ENCODE data around the gene ZNF17.
"Not testable (repeated sequence)": the region's sequence is repeated elsewhere in the genome, so short reads cannot be mapped to it uniquely, and the experiment has no call there.

The ZNF17 gene

GRCh38 chr19:57410877-57411671 is at the start of gene ZNF17:
TSS of gene ZNF17 (plus strand) at chr19:57411161. CDS start at chr19:57413616, 2,455 bp downstream.
- DNase-seq = peak; percentile 86

DNA sequence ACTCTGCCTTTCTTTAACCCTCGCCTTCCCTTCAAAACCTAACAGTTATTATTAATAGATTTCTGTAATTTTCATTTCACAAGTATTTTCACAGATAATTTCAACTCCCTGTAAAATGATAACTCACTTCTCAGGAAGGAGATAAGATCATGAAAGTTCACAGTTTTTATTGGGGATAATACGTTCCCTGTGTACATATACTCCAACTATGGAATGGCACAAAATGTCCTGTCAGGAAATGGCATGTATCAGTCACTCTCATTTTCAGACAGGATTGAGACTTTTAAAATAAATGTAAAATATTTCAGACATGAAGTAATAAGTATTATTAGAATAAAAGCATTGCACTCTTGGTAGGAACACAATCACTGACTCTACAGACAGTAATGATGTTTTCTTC is 48.5 kb upstream of the ZNF17 start:
- DNase-seq = no peak

- DNase-seq = peak; percentile 97
These were observed 47.8 kb upstream of the ZNF17 start, which contains the start of the genes TRAPPC2B and ZNF547 for GRCh38 chr19:57362997-57363687. TSS of gene TRAPPC2B (plus strand) at chr19:57363551. CDS start at chr19:57364834, 1,283 bp downstream. TSS of gene ZNF547 (plus strand) at chr19:57363551. CDS start at chr19:57368556, 5,005 bp downstream.

DNA sequence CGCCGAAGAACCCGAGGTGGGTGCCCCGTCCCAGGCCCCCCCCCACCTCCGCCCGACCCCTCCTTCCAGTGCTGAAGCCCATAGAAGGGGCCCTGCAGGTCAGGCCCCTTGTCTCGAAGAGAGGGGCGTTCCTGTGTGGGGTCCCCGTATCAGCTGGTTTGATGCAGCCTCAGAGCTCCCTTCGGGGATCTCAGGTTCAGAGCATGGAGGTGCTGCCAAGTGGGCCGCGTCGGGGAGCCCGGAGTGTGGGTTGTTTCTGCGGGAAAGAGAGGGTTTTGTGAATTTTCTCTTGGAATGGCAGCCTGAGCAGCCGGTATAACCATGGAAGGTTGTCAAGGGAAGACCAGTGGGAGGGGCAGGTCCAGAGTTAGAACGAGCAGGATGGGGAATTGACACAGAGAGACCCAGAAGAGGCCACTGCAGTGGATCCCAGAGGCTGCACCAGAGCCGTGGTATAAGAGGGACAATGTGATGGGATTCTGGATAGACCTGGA is 47.2 kb upstream of the ZNF17 start:
- DNase-seq = no peak

GRCh38 chr19:57366776-57367175 is 44.2 kb upstream of the ZNF17 start:
- no peak for DNase-seq

DNA sequence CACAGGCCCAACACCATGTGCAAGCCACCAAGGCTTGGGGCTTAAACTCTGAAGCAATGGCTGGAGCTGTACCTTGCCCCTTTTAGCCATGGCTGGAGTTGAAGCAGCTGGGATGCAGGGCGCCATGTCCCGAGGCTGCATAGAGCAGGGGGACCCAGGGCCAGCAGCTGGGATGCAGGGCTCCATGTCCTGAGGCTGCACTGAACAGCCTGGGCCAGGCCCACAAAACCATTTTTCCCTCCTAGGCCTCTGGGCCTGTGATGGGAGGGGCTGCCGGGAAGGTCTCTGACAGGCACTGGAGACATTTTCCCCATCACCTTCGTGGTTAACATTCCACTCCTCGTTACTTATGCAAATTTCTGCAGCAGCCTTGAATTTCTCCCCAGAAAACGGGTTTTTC is 36.8 kb upstream of the ZNF17 start:
- DNase-seq = no peak

DNA sequence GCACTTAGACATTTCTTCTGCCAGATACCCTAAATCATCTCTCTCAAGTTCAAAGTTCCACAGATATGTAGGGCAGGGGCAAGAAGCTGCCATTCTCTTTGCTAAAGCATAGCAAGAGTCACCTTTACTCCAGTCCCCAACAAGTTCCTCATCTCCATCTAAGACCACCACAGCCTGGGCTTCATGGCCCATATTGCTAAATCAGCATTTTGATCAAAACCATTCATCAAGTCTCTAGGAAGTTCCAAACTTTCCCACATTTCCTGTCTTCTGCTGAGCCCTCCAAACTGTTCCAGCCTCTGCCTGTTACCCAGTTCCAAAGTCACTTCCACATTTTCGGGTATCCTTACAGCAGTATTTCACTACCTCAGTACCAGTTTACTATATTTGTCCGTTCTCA is 36.3 kb upstream of the ZNF17 start:
- not testable (repeated sequence) for DNase-seq

- no peak for DNase-seq
These were observed 34.8 kb upstream of the ZNF17 start for GRCh38 chr19:57376151-57376550.

GRCh38 chr19:57377498-57378146 is 33.3 kb upstream of the ZNF17 start:
- DNase-seq = no peak

- DNase-seq = no peak
These were observed 30.0 kb upstream of the ZNF17 start for GRCh38 chr19:57380923-57381322.

GRCh38 chr19:57382806-57383488 is 28.0 kb upstream of the ZNF17 start:
- DNase-seq = no peak

- no peak for DNase-seq
These were observed 21.7 kb upstream of the ZNF17 start for GRCh38 chr19:57389194-57389729.

GRCh38 chr19:57389730-57390598 is 21.0 kb upstream of the ZNF17 start, which contains the start of gene ZNF548:
TSS of gene ZNF548 (plus strand) at chr19:57389854. CDS start at chr19:57390100, 246 bp downstream.
- peak; percentile 94 for DNase-seq

- DNase-seq = no peak
These were observed 15.3 kb upstream of the ZNF17 start for GRCh38 chr19:57395710-57396109.

- DNase-seq = no peak
These were observed 12.1 kb upstream of the ZNF17 start for GRCh38 chr19:57398868-57399267.

DNA sequence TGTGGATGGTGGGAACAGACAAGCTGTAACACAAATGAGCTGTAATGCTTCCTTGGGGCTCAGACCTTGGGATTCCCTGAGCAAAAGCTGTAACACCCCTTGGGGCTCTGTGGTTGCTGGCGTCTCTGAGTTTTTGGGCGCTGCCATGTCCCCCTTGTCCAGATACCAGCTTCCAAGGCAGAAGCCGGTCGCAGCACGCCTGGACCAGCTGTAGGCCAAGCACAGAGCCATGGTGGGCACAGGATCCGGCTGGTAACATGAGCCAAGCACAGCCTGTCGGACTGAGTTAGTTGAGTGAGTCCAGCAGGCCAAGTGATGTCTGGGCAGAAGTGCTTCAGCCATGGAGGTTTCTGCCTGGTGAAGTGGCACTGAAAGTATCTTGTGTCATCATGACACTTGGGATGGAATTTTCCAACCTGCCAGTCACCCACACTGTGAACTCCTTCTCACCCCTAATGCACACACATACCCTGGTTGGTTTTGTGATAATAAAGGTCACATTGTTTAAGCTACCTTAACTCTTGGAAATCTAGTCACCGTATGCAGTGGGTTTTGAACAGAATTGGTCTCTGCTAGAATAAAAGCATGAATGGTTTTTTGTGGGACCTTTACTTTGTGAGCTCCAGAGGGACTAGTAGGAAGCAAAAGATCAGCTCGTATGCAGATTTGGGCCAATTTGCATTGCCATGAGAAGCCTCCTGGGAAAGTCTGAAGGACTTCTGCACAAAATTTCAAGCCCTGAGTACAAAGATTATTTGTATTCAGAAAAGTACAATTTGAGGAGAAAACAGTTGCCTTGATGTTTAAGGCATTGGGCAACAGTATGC is 7.0 kb upstream of the ZNF17 start:
- DNase-seq = no peak

DNA sequence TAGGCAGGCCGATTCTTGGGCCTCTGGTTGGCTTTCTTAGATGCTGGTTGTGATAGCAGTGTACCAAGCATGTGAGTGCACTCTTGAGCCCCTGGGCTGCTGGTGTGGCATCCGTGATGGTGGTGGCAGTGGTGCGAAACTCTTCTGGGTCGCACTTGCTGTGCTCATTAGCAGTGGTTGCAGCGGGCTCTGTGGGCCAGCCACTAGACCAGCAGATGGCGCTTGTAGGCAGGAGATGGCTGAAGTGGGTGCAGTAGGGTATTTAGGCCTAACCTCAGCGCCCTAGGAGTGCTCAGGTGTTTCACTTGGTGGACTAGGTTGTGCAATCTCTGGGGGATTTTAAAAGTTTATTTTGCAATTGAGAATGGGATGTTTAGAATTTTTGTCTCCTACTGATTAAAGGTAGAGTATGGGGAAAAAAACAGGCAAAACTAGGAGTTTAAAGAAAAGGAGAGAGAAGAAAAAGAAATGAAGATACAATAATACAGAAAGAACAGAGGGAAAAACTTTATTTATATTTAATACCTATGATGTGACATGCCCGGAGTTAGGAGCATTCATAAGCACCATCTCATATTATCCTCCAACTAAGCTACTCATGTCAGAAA is 4.3 kb upstream of the ZNF17 start:
- DNase-seq = peak; percentile 49

DNA sequence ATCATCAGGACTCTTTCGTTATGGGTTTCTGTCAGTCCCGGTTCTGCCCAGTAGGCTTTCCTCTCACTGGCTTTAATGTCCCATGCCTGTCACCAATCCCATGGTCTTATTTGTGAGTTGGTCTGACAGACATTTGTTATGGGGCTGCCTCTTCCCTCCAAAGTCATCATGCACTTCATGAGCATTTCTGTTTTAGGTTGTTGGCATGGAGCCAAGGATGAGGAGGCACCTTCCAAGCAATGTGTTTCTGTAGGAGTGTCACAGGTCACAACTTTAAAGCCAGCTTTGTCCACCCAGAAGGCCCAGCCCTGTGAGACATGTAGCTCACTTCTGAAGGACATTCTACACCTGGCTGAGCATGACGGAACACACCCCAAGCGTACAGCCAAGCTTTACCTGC is 8.5 kb downstream of the ZNF17 start:
- DNase-seq = no peak

DNA sequence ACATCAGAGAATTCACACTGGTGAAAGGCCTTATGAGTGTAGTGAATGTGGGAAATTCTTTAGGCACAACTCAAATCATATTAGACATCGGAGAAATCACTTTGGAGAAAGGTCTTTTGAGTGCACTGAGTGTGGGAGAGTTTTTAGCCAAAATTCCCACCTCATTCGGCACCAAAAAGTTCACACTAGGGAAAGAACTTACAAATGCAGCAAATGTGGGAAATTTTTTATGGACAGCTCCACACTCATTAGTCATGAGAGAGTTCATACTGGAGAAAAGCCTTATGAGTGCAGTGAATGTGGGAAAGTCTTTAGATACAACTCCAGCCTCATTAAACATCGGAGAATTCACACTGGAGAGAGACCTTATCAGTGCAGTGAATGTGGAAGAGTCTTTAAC is 10.1 kb downstream of the ZNF17 start:
- DNase-seq = no peak

Data from DMS79 treated with DMSO at 0.1 percent for 48 hours (cell line).